Measurements from ENCODE around the gene FDCSP.
"Not testable (repeated sequence)": the region's sequence is repeated elsewhere in the genome, so short reads cannot be mapped to it uniquely, and the experiment has no call there.

The FDCSP gene

GRCh38 chr4:70242297-70242696 lies 16.4 kb downstream of the FDCSP start, which contains the start of gene CSN3:
TSS of gene CSN3 (plus strand) at chr4:70242597. CDS start at chr4:70244820, 2,223 bp downstream.
- H3K27me3 ChIP-seq (ENCODE audit: control insufficient read depth, insufficient read depth, low read length); H3K4me1 ChIP-seq (ENCODE audit: control insufficient read depth, insufficient read depth, low read length); H3K4me2 ChIP-seq (ENCODE audit: low read length); H3K4me3 ChIP-seq (ENCODE audit: low read length); H3K9me3 ChIP-seq (replicated peaks; ENCODE audit: low read length); H3K9ac ChIP-seq (ENCODE audit: low read depth, low read length); H3K36me3 ChIP-seq (ENCODE audit: insufficient read depth, low read length): not testable (repeated sequence)

GRCh38 chr4:70243091-70243490 lies 17.2 kb downstream of the FDCSP start:
- Histone ChIP-seq H3K4me2 (ENCODE audit: low read length) (no peak overlapping the region), H3K9ac (ENCODE audit: low read depth, low read length) (no peak overlapping the region), H3K36me3 (ENCODE audit: insufficient read depth, low read length) (no peaks in the 10 kb centered on the region), H3K9me3 (replicated peaks; ENCODE audit: low read length) (no peaks in the 10 kb centered on the region), H3K4me1 (ENCODE audit: control insufficient read depth, insufficient read depth, low read length) (no peaks in the 10 kb centered on the region), H3K4me3 (ENCODE audit: low read length) (no peak overlapping the region), H3K27me3 (ENCODE audit: control insufficient read depth, insufficient read depth, low read length) (no peaks in the 10 kb centered on the region)

GRCh38 chr4:70251250-70251944 lies 25.5 kb downstream of the FDCSP start:
- no peaks in the 10 kb centered on the region for H3K36me3 ChIP-seq (ENCODE audit: insufficient read depth, low read length)
- no peak overlapping the region for H3K4me3 ChIP-seq (ENCODE audit: low read length)
- H3K27me3 ChIP-seq (ENCODE audit: control insufficient read depth, insufficient read depth, low read length), result no peaks in the 10 kb centered on the region
- H3K9me3 ChIP-seq (replicated peaks; ENCODE audit: low read length), result no peaks in the 10 kb centered on the region
- H3K4me1 ChIP-seq (ENCODE audit: control insufficient read depth, insufficient read depth, low read length), result no peaks in the 10 kb centered on the region
- no peak overlapping the region for H3K9ac ChIP-seq (ENCODE audit: low read depth, low read length)
- H3K4me2 ChIP-seq (ENCODE audit: low read length), result no peak overlapping the region

- H3K9me3 ChIP-seq (replicated peaks; ENCODE audit: low read length), result no peaks in the 10 kb centered on the region
- H3K4me3 ChIP-seq (ENCODE audit: low read length), result no peak overlapping the region
- H3K9ac ChIP-seq (ENCODE audit: low read depth, low read length), result no peak overlapping the region
- no peaks in the 10 kb centered on the region for H3K4me1 ChIP-seq (ENCODE audit: control insufficient read depth, insufficient read depth, low read length)
- H3K27me3 ChIP-seq (ENCODE audit: control insufficient read depth, insufficient read depth, low read length), result no peaks in the 10 kb centered on the region
- no peaks in the 10 kb centered on the region for H3K36me3 ChIP-seq (ENCODE audit: insufficient read depth, low read length)
- H3K4me2 ChIP-seq (ENCODE audit: low read length), result no peak overlapping the region
Observed at GRCh38 chr4:70251945-70252277, 26.0 kb downstream of the FDCSP start.

- H3K4me2 ChIP-seq (ENCODE audit: low read length), result no peak overlapping the region
- no peaks in the 10 kb centered on the region for H3K4me1 ChIP-seq (ENCODE audit: control insufficient read depth, insufficient read depth, low read length)
- H3K36me3 ChIP-seq (ENCODE audit: insufficient read depth, low read length), result no peaks in the 10 kb centered on the region
- no peaks in the 10 kb centered on the region for H3K27me3 ChIP-seq (ENCODE audit: control insufficient read depth, insufficient read depth, low read length)
- H3K9me3 ChIP-seq (replicated peaks; ENCODE audit: low read length), result no peaks in the 10 kb centered on the region
- H3K9ac ChIP-seq (ENCODE audit: low read depth, low read length), result no peak overlapping the region
- H3K4me3 ChIP-seq (ENCODE audit: low read length), result no peak overlapping the region
Observed at GRCh38 chr4:70269674-70270073, 43.8 kb downstream of the FDCSP start.

- H3K36me3 ChIP-seq (ENCODE audit: insufficient read depth, low read length), result no peaks in the 10 kb centered on the region
- no peaks in the 10 kb centered on the region for H3K4me1 ChIP-seq (ENCODE audit: control insufficient read depth, insufficient read depth, low read length)
- no peak overlapping the region for H3K9ac ChIP-seq (ENCODE audit: low read depth, low read length)
Observed at GRCh38 chr4:70277121-70277520, 51.2 kb downstream of the FDCSP start.

GRCh38 chr4:70280567-70280966 lies 54.6 kb downstream of the FDCSP start:
- H3K4me1 ChIP-seq (ENCODE audit: control insufficient read depth, insufficient read depth, low read length), result no peaks in the 10 kb centered on the region
- no peak overlapping the region for H3K9ac ChIP-seq (ENCODE audit: low read depth, low read length)
- H3K4me2 ChIP-seq (ENCODE audit: low read length), result no peak overlapping the region
- no peak overlapping the region for H3K4me3 ChIP-seq (ENCODE audit: low read length)
- H3K36me3 ChIP-seq (ENCODE audit: insufficient read depth, low read length), result no peaks in the 10 kb centered on the region
- H3K9me3 ChIP-seq (replicated peaks; ENCODE audit: low read length), result no peaks in the 10 kb centered on the region
- H3K27me3 ChIP-seq (ENCODE audit: control insufficient read depth, insufficient read depth, low read length), result no peaks in the 10 kb centered on the region

More at GRCh38 chr4:70277121-70277520, 51.2 kb downstream of the FDCSP start:
- H3K4me2 ChIP-seq (ENCODE audit: low read length), result no peak overlapping the region
- H3K27me3 ChIP-seq (ENCODE audit: control insufficient read depth, insufficient read depth, low read length), result no peaks in the 10 kb centered on the region
- H3K9me3 ChIP-seq (replicated peaks; ENCODE audit: low read length), result no peaks in the 10 kb centered on the region
- H3K4me3 ChIP-seq (ENCODE audit: low read length), result no peak overlapping the region
